NCI-H1092 (cell line): ENCODE results near the gene TOB1.
"Not testable (repeated sequence)": the region's sequence is repeated elsewhere in the genome, so short reads cannot be mapped to it uniquely, and the experiment has no call there.

Source experiments
- DNase-seq: peaks from one replicate; lab custom pipeline; 2025; lab: John Stamatoyannopoulos, UW

The TOB1 gene

DNA sequence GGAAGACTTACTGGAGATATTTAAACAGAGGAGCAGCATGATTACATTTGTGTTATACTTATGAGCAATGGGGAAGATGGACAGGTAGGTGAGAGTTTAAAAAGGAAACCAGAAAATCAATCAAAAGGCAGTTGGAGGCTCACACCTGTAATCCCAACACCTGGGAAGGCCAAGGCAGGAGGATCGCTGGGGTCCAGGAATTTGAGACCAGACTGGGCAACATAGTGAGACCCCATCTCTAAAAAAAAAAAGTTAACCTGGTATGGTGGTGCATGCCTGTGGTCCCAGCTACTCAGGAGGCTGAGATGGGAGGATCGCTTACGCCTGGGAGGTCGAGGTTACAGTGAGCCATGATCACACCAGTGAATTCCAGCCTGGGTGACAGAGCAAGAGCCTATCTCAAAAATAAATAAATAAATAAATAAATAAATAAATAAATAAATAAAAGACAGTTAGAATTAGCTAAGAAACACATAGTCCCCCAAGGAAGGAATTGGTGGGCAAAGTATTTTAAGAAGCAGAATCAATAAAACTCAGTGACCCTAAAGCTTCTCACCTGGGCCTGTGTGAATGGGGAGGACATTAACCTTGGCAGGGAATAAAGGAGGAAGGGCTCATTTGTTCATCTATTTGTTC lies 32.3 kb upstream of the TOB1 start:
- DNase-seq = no peak

DNA sequence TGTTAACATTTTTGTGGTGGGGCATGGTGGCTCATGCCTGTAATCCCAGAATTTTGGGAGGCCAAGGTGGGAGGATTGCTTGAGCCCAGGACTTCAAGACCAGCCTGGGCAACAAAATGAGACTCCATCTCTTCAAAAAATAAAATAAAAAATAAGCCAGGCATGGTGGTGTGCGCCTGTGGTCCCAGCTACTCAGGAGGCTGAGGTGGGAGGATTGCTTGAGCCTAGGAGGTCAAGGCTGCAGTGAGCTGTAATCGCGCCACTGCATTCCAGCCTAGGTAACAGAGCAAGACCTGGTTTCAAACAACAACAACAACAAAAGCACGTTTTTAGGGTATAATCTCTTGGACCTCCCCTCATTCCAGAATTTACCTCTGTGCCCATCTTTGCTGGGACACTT lies 28.4 kb upstream of the TOB1 start:
- DNase-seq = not testable (repeated sequence)

DNA sequence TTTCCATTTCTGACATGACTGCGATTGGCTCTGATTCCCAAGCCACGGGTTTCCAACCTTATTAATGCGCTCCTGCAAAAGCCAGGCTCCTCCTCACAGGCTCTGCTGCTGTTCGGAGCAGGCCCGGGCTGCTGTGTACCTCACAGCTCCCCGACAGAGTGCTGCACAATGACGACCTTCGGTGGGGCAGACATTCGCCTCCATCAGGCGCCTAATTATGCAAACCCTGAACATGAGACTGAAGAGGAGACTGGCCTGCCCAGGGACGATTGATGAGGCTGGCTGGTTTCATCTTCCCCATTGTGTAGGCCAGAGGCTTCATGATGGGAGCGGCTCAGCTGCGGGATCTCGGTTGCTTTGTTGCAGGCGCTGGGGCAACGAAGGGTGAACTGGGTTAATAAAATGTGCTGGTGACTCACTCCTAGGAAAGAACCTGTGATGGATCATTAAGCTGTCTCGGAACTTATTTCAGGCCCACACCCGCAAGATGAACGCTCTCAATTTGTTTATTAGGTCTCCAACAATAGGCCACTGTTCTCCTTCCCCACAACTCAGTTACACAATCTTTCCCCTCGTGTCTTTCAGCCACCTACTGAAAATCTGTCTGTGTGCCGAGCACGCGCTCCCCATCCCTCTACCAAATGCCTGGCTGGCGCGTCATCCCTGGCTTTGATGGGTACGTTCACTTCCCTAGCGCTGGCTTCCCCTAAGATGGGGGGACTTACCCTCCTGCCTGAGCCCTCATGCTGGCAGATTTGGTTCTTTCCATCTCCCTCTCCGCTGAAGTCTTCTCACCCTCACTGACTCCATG lies 27.2 kb upstream of the TOB1 start:
- no peak for DNase-seq

DNA sequence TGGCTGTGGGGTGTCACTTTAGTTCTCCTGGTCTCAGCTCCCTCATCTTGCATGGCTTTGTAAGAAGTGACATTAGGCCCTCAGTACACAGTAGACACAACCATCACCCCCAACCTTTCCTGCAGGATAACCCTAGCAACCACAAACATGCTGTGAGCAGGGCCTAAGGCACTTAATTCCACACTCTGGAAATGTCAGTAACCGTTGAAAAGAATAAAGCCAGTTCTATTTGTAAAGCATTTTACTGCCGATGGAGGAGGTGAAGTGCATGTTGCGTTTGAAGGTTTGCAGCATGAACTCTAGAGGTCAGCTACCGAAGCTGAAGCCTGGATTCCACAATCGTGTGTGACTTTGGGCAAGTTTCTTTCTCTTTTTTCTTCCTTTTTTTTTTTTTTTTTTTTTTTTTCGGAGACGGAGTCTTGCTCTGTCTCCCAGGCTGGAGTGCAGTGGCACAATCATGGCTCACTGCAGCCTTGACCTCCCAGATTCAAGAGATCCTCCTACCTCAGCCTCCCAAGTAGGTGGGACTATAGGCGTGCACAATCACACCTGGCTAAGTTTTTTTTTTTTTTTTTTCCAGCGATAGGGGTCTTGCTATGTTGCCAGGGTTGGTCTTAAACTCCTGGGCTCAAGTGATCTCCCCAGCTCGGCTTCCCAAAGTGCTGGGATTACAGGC lies 26.1 kb upstream of the TOB1 start:
- no peak for DNase-seq

DNA sequence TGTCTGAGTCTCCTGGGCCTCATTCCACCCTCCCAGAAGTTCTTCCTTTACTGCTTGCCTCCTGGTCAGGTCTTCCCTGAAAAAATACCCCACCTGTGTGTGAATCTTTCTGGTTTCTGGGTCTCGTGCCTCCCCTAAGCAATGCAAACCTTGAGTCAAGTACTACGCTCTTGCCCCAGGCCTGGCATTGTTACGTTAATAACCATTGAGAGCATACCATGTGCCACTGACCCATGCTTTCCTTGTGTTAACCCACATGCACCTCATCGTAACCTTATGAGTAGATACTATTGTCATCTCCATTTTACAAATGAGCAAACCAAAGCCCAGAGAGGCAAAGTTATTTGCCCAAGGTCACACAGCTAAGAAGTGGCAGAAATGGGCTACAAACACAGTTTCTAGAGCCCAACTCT lies 25.4 kb upstream of the TOB1 start:
- no peak for DNase-seq

DNA sequence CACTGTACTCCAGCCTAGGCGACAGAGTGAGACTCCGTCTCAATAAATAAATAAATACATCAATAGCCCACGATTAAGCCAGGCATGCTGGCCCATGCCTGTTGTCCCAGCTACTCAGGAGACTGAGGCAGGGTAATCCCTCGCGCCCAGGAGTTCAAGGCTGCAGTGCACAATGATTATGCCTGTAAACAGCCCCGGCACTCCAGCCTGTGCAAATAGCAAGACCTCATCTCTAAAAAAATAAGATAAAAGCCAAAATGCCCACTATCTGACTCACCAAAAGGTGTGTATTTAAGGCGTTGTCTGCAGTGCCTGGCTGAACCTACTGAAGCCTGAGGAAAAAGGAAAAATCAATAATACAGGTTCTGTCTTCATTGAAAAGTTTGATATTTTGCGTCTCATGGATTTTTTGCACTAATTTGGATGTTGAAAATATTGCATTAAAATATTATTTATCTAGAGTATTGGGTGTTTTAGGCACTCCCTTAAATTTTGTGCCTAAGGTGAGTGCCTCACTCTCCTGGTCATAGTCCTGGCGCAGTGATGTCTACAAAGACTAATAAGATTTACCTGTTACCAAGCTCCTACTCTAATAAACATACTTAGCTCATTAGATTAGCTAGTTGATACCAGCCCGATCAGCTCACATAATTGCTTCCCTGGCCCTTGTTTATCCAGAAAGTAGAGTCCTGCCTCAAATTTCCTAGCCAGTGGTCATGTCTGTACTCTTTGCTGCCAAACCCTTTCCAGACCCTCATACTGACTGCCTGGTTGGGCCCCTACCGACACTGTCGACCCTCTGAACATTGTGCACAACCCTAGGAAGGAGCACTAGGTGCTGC lies 24.7 kb upstream of the TOB1 start:
- DNase-seq = no peak

DNA sequence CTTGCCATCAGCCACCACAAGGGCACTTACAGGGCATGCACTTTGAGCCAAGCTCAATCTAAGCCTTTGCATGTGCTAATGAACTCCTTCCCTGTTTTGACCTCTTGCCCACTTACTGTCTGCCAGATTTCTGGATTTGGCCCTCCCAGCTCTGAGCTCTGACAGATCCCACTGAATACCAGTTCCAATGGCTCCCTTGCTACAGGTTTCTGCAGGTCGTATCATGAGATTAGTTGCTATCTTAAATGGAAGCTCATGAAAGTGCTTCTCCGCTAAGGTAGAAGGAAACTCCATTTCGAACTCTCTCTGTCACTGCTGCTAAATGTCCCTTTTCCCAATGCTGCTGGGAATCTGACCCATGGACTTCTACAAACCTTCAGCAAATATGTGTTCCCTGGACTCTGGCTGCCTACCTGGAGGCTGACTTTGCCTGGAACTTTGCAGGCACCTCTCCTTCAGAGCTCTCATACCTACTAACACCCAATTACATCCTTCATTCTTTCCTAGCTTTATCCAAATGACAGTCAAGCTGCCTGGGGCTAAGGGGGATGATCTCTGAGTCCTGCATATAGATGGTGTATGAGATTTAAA lies 23.5 kb upstream of the TOB1 start:
- DNase-seq = no peak

DNA sequence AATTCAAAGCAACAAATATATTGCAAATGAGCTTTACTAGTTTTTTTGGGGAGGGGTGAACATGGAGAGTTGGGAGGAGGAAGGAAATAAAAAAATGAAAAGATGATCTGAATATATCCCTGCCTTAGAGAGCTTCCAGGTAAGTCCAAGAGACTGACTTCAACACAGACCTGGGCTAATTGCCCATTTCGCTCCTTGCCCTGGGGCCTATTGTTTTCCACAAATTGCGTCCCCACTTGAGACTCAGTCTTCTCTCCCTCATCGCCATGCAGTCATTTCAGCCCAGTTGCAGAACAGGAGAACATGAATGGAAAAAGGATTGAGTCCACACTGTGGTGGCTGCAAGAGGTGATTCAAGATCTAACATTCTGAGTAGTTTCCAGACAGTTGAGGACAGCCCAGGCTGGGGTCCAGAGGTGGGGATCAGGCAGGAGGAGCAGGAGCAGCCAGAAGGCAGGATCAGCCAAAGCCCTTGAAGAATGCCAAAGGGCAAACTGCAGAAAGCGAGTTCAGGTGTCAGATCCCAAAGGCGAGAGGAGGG lies 21.6 kb upstream of the TOB1 start:
- no peak for DNase-seq

DNA sequence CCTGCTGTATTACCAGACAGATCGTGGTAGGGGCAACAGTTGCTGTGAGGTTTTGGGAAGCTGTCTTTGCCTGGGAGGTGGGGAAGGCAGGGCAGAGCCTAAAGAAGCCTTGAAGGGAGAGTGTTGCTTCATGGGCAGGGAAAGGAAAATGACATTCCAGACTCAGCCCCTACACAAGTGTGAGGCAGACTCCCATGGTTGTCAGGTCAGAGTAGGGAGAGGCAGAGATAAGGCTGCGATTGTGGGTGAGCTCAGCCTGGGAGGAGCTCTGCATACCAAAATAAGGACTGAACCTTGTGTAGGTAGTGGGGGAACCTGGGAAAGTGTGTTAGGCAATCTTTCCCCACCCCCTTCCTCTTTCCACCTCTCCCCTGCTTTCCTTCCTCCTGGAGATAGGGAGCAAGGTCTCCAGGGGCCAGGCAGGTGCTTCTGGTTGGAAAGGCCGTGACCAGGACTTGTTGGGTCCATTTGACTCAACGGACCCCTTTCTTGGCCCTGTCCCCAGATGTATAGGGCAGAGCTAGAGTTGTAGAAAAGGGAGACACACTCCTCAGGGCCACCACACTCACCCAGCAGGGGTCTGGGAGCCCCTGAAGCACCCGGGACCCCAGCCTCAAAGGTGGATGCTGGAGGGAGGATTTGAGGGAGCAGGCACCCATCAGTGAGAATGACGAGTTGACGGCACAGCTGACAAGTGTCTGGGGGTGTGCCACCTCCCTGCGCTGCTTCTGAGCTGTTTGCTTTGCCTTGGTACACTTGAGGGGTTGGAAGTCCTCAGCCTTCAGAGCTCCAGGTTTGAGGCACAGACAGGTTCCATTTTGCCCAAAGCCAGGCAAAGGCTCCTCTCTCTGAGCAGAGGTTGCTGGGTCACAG lies 18.5 kb upstream of the TOB1 start:
- no peak for DNase-seq

DNA sequence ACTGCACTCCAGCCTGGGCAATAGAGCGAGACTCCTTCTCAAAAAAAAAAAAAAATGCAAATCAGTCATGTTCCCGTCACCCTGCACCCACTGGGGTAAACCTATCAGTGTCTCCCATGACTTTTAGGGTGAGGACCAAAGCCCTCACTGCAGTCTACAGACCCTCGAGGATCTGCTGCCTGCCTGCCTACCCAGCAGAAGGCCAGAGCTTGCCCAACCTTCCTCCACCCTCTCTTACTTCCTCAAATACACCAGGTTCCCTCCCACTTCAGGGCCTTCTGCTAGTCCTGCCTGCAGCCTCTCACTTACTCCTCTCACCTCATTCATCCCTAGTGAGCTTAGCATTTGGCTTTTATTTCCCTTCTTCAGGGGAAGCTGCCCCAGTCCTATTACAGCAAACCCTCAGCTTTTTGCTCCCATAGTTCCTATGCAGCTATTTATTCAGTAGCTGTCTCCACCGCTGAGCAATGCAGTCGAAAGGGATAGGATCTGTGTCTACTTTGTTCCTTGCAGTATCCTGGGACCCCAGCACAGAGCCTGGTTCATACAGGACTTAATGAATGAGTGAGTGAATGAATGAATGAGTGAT lies 17.8 kb upstream of the TOB1 start:
- no peak for DNase-seq

DNA sequence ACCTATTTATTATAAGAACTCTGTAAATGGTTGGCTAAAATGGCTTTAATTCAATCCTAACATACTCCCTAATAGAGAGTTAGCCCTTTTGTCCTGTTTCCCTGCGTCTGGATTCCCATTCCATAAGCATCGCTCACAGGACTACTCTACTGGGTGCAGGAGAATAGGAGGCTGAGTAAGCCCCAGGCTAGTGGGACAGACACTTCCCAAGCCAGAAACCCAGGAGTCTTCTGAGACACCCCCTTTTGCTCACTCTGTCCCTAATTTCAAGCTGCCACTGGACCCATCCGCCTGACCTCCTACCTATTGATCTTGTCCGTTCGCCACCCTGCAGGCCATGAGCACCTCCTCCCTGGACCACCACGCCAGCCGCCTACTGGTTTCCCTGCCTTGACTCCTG lies 16.7 kb upstream of the TOB1 start:
- DNase-seq = no peak

DNA sequence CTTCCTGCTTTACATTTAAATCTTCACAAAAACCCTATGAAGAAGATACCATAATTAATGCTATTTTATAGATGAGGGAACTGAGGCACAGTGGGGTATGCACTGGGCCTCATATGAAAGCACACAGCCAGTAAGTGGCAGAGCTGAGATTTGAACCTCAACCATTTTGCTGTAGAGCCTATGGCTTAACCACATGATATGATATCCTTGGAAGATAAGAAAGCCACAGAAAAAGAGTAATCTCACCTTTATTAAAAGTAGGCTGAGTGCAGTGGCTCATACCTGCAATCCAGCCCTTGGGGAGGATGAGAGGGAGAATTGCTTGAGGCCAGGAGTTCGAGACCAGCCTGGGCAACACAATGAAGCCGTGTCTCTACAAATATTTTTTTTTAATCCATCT lies 15.0 kb upstream of the TOB1 start:
- DNase-seq = no peak

DNA sequence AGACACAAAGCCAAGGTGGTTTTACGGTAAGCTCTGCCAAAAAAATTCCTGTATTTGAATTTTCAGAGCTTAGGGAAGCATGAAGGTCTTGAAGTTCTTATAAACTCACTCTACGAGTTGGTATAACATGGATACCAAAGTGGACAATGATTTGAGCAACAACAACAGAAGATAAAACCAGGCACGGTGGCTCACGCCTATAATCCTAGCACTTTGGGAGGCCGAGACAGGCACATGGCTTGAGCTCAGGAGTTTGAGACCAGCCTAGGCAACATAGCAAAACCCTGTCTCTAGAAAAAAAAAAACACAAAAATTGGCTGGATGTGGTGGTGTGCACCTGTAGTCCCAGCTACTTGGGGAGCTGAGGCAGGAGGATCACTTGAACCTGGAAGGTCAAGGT lies 12.9 kb upstream of the TOB1 start:
- no peak for DNase-seq

DNA sequence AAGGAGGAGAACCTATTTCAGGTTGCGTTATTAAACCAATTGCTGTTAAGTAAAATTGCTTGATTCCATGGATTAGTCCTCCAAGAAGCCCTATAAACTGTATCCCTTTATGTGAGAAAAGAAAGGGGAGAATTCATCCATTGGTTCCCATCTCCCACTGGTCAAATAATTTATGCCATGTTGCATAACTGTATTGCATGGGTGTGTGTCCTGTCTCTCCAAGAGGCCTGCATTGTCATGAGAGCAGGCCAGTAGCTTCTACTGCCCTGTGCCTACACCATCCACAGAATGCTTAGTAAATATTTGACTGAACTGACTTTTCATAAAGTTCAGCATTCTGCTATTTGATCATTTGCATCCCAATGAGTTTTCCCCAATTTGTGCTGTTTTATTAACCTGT lies 11.7 kb upstream of the TOB1 start:
- DNase-seq = no peak

DNA sequence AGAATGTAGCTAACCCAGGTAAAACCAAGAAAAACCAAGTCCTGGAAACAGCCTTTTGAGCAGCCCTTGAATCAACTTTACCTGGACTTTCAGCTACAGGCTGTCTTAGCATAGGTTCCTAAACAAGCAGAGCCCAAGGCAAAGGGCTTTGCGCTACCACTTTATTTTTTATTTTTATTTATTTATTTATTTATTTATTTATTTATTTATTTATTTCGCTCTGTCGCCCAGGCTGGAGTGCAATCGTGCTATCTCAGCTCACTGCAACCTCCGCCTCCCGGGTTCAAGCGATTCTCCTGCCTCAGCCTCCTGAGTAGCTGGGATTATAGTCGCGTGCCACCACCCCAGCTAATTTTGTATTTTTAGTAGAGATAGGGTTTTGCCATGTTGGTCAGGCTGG lies 10.9 kb upstream of the TOB1 start:
- not testable (repeated sequence) for DNase-seq

DNA sequence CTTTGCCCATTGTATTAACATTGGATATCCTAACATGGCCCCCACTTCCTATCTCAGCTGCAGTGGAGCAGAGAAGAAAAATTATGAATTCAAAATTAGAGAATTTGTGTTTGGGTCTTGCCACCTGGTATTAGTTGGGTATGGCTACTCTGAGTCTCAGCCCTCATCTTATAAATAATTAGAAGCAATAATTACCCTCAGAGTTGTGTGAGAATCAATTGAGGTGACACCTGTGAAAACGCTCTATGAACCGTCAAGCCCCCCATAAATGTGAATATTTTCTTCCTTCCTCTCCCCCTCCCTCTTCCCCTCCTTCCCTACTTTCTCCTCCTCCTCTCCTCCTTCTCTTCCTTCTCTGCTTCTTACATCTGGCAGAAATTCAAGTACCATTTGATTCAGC lies 8.9 kb upstream of the TOB1 start:
- DNase-seq = no peak

DNA sequence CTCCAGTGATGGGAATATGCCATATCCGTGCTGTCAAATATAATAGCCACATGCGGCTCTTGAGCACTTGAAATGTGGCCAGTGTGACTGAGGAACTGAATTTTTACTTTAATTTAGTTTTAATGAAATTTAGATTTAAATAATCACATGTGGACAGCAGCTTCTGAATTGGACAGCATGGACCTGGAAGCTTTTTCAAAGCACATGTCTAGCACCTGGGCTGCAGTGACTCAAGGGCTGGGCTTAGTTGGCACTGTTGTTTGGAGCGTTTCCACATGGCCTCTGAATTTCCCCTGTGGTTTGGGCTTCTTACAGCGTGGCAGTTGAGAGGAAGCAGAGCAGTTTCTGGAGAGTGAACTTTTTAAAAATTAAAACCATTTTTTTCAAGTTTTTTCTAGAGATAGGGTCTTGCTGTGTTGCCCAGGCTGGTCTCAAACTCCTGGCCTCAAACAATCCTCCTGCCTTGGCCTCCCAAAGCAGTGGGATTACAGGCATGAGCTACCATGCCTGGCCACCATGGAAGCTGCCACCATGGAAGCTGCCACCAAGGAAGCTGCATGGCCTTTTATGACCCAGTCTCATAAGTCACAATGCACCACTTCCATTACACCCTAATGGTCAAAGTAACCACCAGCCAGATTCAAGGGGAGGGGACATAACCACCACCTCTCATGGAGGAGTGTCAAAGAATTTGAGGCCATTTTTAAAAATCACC lies 6.7 kb upstream of the TOB1 start:
- DNase-seq = no peak

DNA sequence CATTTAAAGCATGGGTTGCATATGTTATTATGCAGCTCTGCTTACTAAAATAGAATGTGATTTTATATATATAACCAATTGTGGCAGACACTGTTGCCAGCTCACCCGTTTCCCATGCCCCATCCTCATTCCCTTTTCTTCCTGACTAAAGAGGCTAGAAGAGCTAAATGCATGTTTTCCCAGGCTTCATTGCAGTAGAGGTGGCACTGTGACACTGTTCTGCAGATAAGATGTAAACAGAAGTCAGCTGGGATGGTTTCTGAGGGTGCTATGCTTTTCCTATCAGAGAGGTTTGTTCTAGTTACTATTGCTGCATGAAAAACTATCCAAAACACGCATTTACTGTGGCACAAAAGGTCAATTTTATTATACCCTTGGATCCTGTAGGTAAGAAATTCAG lies 5.7 kb upstream of the TOB1 start:
- no peak for DNase-seq

DNA sequence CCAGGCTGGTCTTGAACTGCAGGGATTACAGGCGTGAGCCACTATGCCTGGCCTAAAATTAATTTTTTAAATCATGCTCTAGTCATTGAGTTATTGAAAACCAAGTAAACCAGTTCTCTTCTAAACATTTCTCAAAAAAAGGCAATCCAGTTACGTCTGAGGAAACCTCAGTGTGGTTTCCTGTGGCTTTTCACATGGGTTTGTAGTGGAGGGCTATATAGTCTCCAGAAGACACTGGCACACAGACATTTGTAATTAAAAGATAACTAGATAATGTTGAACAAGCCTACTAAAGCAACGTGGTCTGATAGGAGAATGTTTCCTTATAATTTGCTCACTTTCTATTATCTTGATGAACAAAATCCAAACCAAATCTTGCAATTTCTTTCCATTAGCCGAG lies 5.2 kb upstream of the TOB1 start:
- no peak for DNase-seq

DNA sequence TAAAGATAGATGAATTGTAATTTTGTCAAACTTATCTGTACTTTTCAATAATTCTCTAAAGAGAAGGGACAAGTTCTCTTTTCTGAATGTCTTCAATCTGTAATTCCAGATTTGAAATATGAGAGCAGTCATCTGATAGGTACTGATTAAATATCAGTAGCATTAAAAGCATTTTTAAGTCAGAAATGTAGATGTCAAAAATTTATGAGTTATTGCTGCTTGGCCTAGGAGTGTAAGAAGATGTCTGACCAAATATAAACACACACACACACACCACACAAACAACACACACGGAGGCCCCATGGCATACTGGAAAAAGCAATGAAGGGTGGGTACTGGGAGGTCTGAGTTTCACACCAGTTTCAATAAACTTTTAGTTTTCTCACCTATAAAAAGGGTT lies 2.4 kb upstream of the TOB1 start:
- no peak for DNase-seq
